Karpas-422 (cell line): ENCODE results near the gene C22orf23. TPM values are rescaled to one million over a fixed set of nuclear protein-coding genes. Genes with fewer than 3 reads are reported as not detected.
"Not testable (repeated sequence)": the region's sequence is repeated elsewhere in the genome, so short reads cannot be mapped to it uniquely, and the experiment has no call there.

Experiments used
- DNase-seq: peaks from one replicate; pipeline ENCODE4 v3.0.0-alpha.2; 2015
- H2AFZ ChIP-seq: fragments of 200-600 bp; sonication (generic); 2 replicates; pipeline ENCODE4 v1.6.1; 2014; ENCODE audit warnings: antibody characterized with exemption, low read length, mixed read lengths
- H3K27ac ChIP-seq: fragments of 200-600 bp; sonication (generic); 2 replicates; pipeline ENCODE4 v1.5.1; 2014; ENCODE audit warnings: mild to moderate bottlenecking, low read length, moderate library complexity
- H3K27me3 ChIP-seq: fragments of 200-600 bp; sonication (generic); 2 replicates; pipeline ENCODE4 v1.6.1; 2014; ENCODE audit warnings: low read length, mixed read lengths
- H3K36me3 ChIP-seq: fragments of 200-600 bp; sonication (generic); 2 replicates; pipeline ENCODE4 v1.6.1; 2014; ENCODE audit warnings: low read length, mixed read lengths; ENCODE audit not compliant: insufficient read depth
- H3K4me1 ChIP-seq: fragments of 200-600 bp; sonication (generic); 2 replicates; pipeline ENCODE4 v1.6.1; 2014; ENCODE audit warnings: mild to moderate bottlenecking, low read length, mixed read lengths
- H3K4me2 ChIP-seq: fragments of 200-600 bp; sonication (generic); 2 replicates; pipeline ENCODE4 v1.6.1; 2014; ENCODE audit warnings: low read length, low read depth, mild to moderate bottlenecking; ENCODE audit not compliant: poor library complexity, severe bottlenecking
- H3K4me3 ChIP-seq: fragments of 200-600 bp; sonication (generic); 2 replicates; pipeline ENCODE4 v1.5.1; 2014; ENCODE audit warnings: mild to moderate bottlenecking, antibody characterized with exemption, low read length, mixed read lengths
- H3K79me2 ChIP-seq: fragments of 200-600 bp; sonication (generic); 2 replicates; pipeline ENCODE4 v1.6.1; 2014; ENCODE audit warnings: mild to moderate bottlenecking, low read length, mixed read lengths
- H3K9ac ChIP-seq: fragments of 200-600 bp; sonication (generic); 2 replicates; pipeline ENCODE4 v1.6.0; 2014; ENCODE audit warnings: low read length
- H3K9me2 ChIP-seq: fragments of 200-600 bp; sonication (generic), shearing (Covaris generic); replicated peaks from 2 replicates; pipeline ENCODE4 v1.6.0; 2014; ENCODE audit warnings: mild to moderate bottlenecking, low read length, moderate library complexity; ENCODE audit not compliant: insufficient read depth
- H3K9me3 ChIP-seq: fragments of 300-700, 200-600 bp; sonication (generic); 2 replicates; pipeline ENCODE4 v1.6.1; 2014; ENCODE audit warnings: low read length, mixed read lengths
- H4K20me1 ChIP-seq: fragments of 200-600 bp; sonication (generic); 2 replicates; pipeline ENCODE4 v1.6.1; 2014; ENCODE audit warnings: mild to moderate bottlenecking, antibody characterized with exemption, low read length, low read depth; ENCODE audit not compliant: insufficient read depth
- total RNA-seq: library from RNA; depleted of rRNA; stranded (reverse); fragments of >200 nt; shearing (Covaris generic); gene quantifications from 2 replicates; pipeline ENCODE4 v1.2.3, GENCODE V29; 2014; ENCODE audit warnings: low replicate concordance

The C22orf23 gene
- total RNA-seq, 1 experiment from 2014 or later, result not detected

DNA sequence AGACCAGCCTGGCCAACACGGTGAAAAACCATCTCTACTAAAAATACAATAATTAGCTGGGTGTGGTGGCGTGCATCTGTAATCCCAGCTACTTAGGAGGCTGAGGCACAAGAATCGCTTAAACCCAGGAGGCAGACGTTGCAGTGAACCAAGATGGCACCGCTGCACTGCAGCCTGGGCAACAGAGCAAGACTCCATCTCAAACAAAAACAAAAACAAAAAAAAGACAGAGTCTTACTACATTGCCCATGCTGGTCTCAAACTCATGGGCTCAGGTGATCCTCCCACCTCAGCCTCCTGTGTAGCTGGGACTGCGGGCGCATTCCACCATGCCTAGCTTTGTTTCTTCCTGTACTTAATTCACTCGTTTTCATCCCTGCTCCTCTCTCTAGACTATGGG is 22.6 kb upstream of the C22orf23 start:
- not testable (repeated sequence) for DNase-seq, H3K27ac ChIP-seq, H3K4me3 ChIP-seq, H3K4me2 ChIP-seq, H2AFZ ChIP-seq, H3K9me3 ChIP-seq, H3K9me2 ChIP-seq, H4K20me1 ChIP-seq, H3K27me3 ChIP-seq, H3K9ac ChIP-seq, H3K79me2 ChIP-seq, H3K4me1 ChIP-seq, H3K36me3 ChIP-seq

DNA sequence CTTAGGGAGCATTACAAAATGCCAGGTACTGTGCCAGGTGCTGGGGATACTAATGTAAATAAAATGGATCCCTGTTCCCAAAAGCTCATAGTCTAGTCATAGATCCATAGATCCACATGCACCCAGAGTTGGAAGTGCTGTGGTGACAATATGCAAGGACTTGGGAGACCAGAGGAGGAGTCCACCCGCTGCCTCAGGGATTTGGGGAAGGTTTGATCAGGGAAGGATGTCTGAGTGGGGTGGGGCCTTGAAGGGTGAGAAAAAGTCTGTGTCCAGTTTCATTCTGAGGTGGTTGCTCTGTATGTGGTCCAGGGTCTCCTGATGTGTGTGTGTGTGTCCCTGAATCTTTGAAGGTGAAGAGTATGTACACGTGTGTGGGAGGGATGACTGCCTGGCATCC is 21.8 kb upstream of the C22orf23 start:
- Histone ChIP-seq H3K4me2 (no peak overlapping the region), H3K9ac (no peak overlapping the region), H3K27me3 (no peaks in the 10 kb centered on the region), H3K9me2 (no peaks in the 10 kb centered on the region), H3K4me3 (no peak overlapping the region), H2AFZ (no peak overlapping the region), H3K9me3 (no peaks in the 10 kb centered on the region), H3K36me3 (no peaks in the 10 kb centered on the region), H3K27ac (no peak overlapping the region), H3K79me2 (no peaks in the 10 kb centered on the region), H4K20me1 (no peaks in the 10 kb centered on the region), H3K4me1 (no peaks in the 10 kb centered on the region)
- no peak for DNase-seq

DNA sequence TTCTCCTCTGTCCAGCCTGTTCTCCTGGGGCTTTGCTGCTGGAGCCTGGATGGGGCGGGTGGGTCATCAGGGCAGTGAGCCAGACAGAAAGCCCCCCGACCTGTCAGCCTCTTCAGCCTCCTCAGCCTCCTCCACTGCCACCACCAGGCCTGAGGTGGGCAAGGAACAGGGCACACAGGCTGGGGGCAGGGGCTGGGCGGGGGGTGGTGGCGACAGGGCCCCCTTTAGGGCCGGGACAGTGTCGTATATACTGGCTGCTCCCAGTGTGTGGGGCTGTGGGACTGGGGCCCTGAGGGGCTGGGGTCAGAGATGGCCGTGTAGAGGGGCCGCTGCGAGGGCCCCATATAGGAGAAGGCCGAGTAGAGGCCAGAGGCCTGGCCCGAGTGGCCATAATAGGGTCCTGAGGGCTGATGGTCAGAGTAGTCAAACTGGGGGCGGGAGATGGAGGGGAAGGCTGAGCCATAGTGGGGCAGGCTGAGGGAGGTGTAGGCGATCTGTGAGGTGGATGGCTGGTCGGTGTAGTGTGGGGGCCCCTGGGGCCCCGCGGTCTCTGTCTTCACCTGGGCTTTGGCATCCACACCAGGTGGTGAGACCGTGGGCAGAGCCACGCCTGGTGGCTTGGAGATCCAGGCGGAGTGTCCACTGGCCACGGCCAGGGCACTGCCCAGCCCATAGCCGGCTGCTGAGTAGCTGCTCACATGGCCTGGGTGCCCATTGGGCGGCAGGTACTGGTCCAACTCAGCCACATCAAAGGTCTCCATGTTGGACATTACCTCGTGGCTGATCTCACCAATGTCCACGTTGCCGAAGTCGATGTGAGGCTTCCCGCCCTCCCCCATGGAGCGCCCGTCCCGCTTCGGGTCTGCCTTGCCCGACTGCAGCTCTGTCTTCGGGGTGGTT is 20.1 kb upstream of the C22orf23 start:
- Histone ChIP-seq H3K9ac (no peak overlapping the region), H3K4me2 (no peak overlapping the region), H4K20me1 (no peaks in the 10 kb centered on the region), H3K9me3 (no peaks in the 10 kb centered on the region), H3K79me2 (no peaks in the 10 kb centered on the region), H3K27me3 (no peaks in the 10 kb centered on the region), H2AFZ (no peak overlapping the region), H3K9me2 (no peaks in the 10 kb centered on the region), H3K27ac (no peak overlapping the region), H3K4me3 (no peak overlapping the region), H3K4me1 (no peaks in the 10 kb centered on the region), H3K36me3 (no peaks in the 10 kb centered on the region)
- DNase-seq, result no peak

DNA sequence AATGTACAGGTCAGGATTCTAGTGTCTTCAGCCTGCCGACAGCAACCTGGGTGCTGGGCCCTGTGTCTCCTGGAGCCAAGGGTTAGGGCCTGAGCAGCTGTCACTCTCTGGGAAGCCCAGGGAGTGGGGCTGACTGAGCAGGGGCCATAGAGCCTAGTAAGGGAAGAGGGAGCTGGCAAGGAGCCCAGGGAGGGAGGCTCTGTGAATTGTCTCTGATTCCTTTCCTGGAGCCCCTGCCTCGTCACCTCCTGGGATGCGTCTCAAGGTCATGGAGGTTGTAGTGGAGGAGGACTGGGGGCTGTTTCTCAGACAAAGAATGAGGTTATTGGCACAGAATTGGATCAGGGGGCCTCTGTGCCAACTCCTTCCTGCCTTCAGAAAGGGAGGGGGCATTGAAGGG is 19.1 kb upstream of the C22orf23 start:
- Histone ChIP-seq H3K79me2 (no peaks in the 10 kb centered on the region), H3K9me3 (no peaks in the 10 kb centered on the region), H3K4me2 (no peak overlapping the region), H3K9ac (no peak overlapping the region), H3K4me3 (no peak overlapping the region), H3K27ac (no peak overlapping the region), H3K9me2 (no peaks in the 10 kb centered on the region), H3K27me3 (no peaks in the 10 kb centered on the region), H3K4me1 (no peaks in the 10 kb centered on the region), H2AFZ (no peak overlapping the region), H4K20me1 (no peaks in the 10 kb centered on the region), H3K36me3 (0 out of 2 replicates have a peak, but pooled peaks cover under 1% of the 10 kb centered on the region)
- no peak for DNase-seq

GRCh38 chr22:37971475-37972434 is 18.4 kb upstream of the C22orf23 start:
- Histone ChIP-seq H3K4me2 (no peak overlapping the region), H2AFZ (no peak overlapping the region), H3K9me3 (no peaks in the 10 kb centered on the region), H4K20me1 (no peaks in the 10 kb centered on the region), H3K4me1 (no peaks in the 10 kb centered on the region), H3K79me2 (no peaks in the 10 kb centered on the region), H3K36me3 (0 out of 2 replicates have a peak, but pooled peaks cover 6% of the 10 kb centered on the region), H3K27me3 (no peaks in the 10 kb centered on the region), H3K9me2 (no peaks in the 10 kb centered on the region), H3K9ac (no peak overlapping the region), H3K4me3 (no peak overlapping the region), H3K27ac (no peak overlapping the region)
- no peak for DNase-seq

DNA sequence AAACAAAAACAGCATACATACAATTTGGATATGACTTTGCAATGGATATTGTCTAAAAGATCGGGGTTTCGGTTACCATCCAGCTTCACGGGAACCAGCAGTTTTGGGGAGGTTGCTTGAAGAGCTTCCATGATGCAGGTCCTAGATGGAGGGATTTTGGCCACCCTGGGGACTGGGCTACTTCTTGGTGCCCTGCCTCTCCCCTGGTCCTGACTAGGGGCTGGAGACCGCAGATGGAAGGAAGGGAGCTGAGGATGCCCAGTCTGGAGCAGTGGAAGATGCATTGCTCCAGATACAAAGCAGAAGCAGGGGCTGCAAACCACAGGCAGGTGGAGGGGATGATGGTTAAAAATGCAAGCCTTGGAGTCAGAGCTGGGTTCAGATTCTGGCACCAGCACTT is 17.5 kb upstream of the C22orf23 start:
- H2AFZ ChIP-seq, result no peak overlapping the region
- H4K20me1 ChIP-seq, result peaks cover 2% of the 10 kb centered on the region
- no peak overlapping the region for H3K4me3 ChIP-seq
- H3K27me3 ChIP-seq, result no peaks in the 10 kb centered on the region
- no peak for DNase-seq
- no peaks in the 10 kb centered on the region for H3K4me1 ChIP-seq
- H3K27ac ChIP-seq, result no peak overlapping the region
- no peaks in the 10 kb centered on the region for H3K9me2 ChIP-seq
- H3K9ac ChIP-seq, result no peak overlapping the region
- H3K4me2 ChIP-seq, result no peak overlapping the region
- H3K36me3 ChIP-seq, result peaks cover 9% of the 10 kb centered on the region
- no peaks in the 10 kb centered on the region for H3K9me3 ChIP-seq
- H3K79me2 ChIP-seq, result peaks cover 3% of the 10 kb centered on the region

DNA sequence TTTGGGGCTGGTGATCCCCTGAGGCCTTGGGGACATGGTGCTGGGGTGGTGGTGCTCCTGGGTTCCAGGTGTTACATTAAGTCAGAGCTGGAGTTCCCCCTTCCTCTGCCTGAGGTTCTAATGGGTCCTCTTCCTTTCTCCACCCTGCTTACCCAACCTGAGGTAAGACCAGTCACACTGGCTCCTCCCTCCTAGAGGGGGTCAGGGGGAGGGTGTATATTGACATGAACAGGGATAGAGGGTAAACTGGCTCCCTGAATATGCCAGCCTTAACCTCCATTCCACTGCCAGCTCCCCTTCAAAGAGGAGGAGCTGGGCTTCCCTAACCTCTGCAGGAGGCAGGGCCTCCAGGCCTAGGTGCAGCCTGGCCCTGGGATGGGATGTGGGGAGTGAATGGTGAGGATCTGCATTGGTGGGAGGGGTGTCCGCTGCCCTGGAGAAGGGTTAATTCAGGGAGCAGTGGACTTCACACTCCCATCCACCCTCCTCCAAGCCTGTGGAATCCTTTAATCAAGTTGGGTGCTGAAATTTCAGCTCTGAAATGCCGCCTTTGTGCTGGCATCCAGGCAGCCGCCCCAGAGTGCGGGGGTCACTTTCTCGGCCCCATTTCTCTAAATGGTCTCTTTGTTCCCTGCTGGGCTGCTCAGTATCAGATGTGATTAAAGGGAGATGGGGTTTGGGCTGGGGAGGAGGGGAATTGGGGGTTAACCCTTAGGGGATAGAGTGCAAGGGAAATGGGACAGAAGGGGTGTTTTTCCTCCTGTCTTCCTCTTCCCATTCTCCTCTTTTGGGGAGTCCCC is 15.3 kb upstream of the C22orf23 start:
- H3K27ac ChIP-seq, result no peak overlapping the region
- no peak overlapping the region for H3K4me2 ChIP-seq
- no peaks in the 10 kb centered on the region for H3K9me3 ChIP-seq
- no peak overlapping the region for H3K9ac ChIP-seq
- DNase-seq, result no peak
- no peak overlapping the region for H2AFZ ChIP-seq
- H3K9me2 ChIP-seq, result no peaks in the 10 kb centered on the region
- peaks cover 16% of the 10 kb centered on the region for H3K36me3 ChIP-seq
- no peaks in the 10 kb centered on the region for H3K27me3 ChIP-seq
- peaks cover under 1% of the 10 kb centered on the region for H3K4me1 ChIP-seq
- H3K79me2 ChIP-seq, result peaks cover 7% of the 10 kb centered on the region
- no peak overlapping the region for H3K4me3 ChIP-seq
- peaks cover 10% of the 10 kb centered on the region for H4K20me1 ChIP-seq
